Measurements from ENCODE around the gene USP48. TPM values are rescaled to one million over a fixed set of nuclear protein-coding genes. Genes with fewer than 3 reads are reported as not detected.

The USP48 gene
- total and polyA plus RNA-seq, 12 donors = 13.8 to 45.0 (median 36.1) TPM

- no peak for DNase-seq
- Histone ChIP-seq H3K36me3 (peaks cover 11 to 85% (median 69%) of the 10 kb centered on the region in 9 donors), H3K4me3 (no peak overlapping the region), H3K9me3 (no peaks in the 10 kb centered on the region), H3K4me1 (peaks cover 0 to 14% (median 4%) of the 10 kb centered on the region in 9 donors), H3K27ac (peak overlapping the region in 1 of 10 donors; percentile 61), H3K27me3 (no peaks in the 10 kb centered on the region)
- TF ChIP-seq CTCF (IDR thresholded peaks at IDR 0.05) = no peak
- 88% methylated on average over 44 of the region's 44 CpGs for WGBS, 2 donors
- intact Hi-C loops (cut with DNase I) = no loop called here
- peak in 1 of 8 donors; percentile 11 for ATAC-seq
Measured at GRCh38 chr1:21823206-21823979, 40.4 kb upstream of the USP48 start.

- TF ChIP-seq CTCF (IDR thresholded peaks at IDR 0.05) = no peak
Measured at GRCh38 chr1:21822349-21822748, 39.4 kb upstream of the USP48 start.

GRCh38 chr1:21821385-21822019 lies 38.6 kb upstream of the USP48 start:
- Histone ChIP-seq H3K36me3 (peaks cover 0 to 66% (median 50%) of the 10 kb centered on the region in 9 donors), H3K27me3 (no peaks in the 10 kb centered on the region), H3K9me3 (no peaks in the 10 kb centered on the region), H3K4me3 (no peak overlapping the region), H3K27ac (no peak overlapping the region), H3K4me1 (peaks cover 0 to 17% (median 4%) of the 10 kb centered on the region in 9 donors)
- intact Hi-C loops (cut with DNase I) = no loop called here
- no peak for DNase-seq
- TF ChIP-seq CTCF (IDR thresholded peaks at IDR 0.05) = no peak
- 93 to 96% methylated on average over 11 of the region's 11 CpGs for WGBS, 2 donors
- ATAC-seq = peak in 7 of 8 donors; percentile 5 to 30 (median 19)

More at GRCh38 chr1:21822349-21822748, 39.4 kb upstream of the USP48 start:
- no peaks in the 10 kb centered on the region for H3K27me3 ChIP-seq
- peak; percentile 4 to 39 (median 32) for ATAC-seq
- peaks cover 0 to 17% (median 4%) of the 10 kb centered on the region in 9 donors for H3K4me1 ChIP-seq
- no peaks in the 10 kb centered on the region for H3K9me3 ChIP-seq
- H3K36me3 ChIP-seq = peaks cover 4 to 75% (median 58%) of the 10 kb centered on the region in 9 donors
- H3K4me3 ChIP-seq = no peak overlapping the region
- DNase-seq = no peak
- H3K27ac ChIP-seq = no peak overlapping the region
- intact Hi-C loops (cut with DNase I) = no loop called here
- 51% methylated on average over 9 of the region's 9 CpGs for WGBS, 2 donors

GRCh38 chr1:21820597-21821232 lies 37.8 kb upstream of the USP48 start:
- Histone ChIP-seq H3K4me3 (no peak overlapping the region), H3K36me3 (peaks cover 0 to 58% (median 42%) of the 10 kb centered on the region in 9 donors), H3K27me3 (no peaks in the 10 kb centered on the region), H3K4me1 (peaks cover 0 to 20% (median 4%) of the 10 kb centered on the region in 9 donors), H3K27ac (no peak overlapping the region), H3K9me3 (no peaks in the 10 kb centered on the region)
- no peak for TF ChIP-seq CTCF (IDR thresholded peaks at IDR 0.05)
- ATAC-seq (no peak), DNase-seq (no peak)
- intact Hi-C loops (cut with DNase I) = no loop called here
- 96 to 97% methylated on average over 9 of the region's 9 CpGs for WGBS, 2 donors

Data from heart right ventricle (tissue), 16 donors.